22Rv1 (cell line): Measurements from ENCODE around the gene TDRD1.
A peak's percentile ranks its signal among the peaks of the same experiment; 100 is the strongest.

Experiments used
- H3K27ac ChIP-seq: fragments of 450-650 bp; 2 replicates; pipeline ENCODE4 v1.5.1; 2017
- ZFX ChIP-seq: fragments of 450-650 bp; IDR thresholded peaks from 2 replicates; pipeline ENCODE4 v1.6.1; 2017; ENCODE audit warnings: antibody characterized with exemption, borderline replicate concordance
- TF ChIP-seq, protein P1 (sequence below): fragments of 450-650 bp; IDR thresholded peaks from 2 replicates; pipeline ENCODE4 v1.5.1; 2017; ENCODE audit warnings: mild to moderate bottlenecking

The TDRD1 gene

GRCh38 chr10:114242235-114242634 lies 63.1 kb downstream of the TDRD1 start:
- no peak overlapping the region for H3K27ac ChIP-seq
- TF ChIP-seq, protein P1, sequence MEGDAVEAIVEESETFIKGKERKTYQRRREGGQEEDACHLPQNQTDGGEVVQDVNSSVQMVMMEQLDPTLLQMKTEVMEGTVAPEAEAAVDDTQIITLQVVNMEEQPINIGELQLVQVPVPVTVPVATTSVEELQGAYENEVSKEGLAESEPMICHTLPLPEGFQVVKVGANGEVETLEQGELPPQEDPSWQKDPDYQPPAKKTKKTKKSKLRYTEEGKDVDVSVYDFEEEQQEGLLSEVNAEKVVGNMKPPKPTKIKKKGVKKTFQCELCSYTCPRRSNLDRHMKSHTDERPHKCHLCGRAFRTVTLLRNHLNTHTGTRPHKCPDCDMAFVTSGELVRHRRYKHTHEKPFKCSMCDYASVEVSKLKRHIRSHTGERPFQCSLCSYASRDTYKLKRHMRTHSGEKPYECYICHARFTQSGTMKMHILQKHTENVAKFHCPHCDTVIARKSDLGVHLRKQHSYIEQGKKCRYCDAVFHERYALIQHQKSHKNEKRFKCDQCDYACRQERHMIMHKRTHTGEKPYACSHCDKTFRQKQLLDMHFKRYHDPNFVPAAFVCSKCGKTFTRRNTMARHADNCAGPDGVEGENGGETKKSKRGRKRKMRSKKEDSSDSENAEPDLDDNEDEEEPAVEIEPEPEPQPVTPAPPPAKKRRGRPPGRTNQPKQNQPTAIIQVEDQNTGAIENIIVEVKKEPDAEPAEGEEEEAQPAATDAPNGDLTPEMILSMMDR = no peak
- no peak for TF ChIP-seq ZFX

DNA sequence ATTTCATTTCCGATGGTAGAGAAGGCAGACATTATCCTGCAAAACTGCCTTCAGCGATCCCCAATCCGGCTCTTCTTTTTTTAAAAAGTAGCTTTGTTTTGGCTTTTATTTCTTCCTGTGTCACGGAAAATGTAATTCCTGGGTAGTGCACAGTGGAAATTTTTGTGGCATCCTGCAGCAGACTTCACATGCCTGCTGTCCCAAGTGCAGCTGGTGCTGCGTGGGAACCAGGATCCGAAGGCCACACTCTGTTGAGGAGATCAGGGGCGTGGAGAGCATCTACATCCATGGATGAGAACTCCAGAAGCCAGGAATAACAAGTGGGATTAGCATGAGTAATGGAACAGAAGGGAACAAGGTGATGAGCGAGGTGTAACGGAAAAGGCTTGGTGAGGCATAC lies 64.5 kb downstream of the TDRD1 start:
- TF ChIP-seq, protein P1 = no peak
- H3K27ac ChIP-seq = no peak overlapping the region

- H3K27ac ChIP-seq = no peak overlapping the region
Observed at GRCh38 chr10:114244126-114244525, 65.0 kb downstream of the TDRD1 start.

DNA sequence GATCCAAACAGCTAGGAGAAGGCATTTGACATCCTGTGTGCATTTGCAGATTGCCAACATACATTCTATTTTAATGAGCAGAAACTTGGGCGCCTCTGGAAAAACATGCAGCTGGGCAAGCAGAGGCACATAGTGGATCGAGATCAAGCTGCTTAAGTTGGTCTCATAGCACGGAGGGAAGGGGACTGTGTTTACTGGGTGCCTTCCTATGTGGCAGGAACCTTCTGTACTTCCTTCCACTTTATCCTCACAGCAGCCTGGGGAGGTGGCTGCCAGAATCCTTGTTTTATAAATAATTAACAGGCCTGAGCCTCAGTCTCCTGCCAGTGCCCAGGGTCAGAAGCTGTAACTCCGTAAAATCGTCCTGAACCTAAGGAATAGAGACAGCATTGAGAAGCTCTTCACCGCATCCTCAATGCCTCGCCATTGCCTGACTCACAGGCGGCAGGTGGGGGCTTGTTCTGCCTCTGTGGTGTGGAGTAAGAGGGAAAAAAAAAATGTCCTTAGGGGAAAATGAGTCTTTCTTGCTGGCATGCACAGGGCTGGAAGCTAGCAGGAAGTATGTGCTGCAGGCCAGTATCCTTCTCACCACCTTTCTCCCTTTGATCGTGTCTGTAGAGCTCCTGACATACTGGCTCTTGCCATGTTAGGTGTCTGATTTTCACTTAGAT lies 66.1 kb downstream of the TDRD1 start:
- 0 out of 2 replicates have a peak overlapping the region, but pooled peaks have one; percentile 24 for H3K27ac ChIP-seq
- no peak for TF ChIP-seq ZFX
- TF ChIP-seq, protein P1 = no peak

More at GRCh38 chr10:114244126-114244525, 65.0 kb downstream of the TDRD1 start:
- TF ChIP-seq ZFX = no peak
- TF ChIP-seq, protein P1 = no peak

- TF ChIP-seq ZFX = no peak
- TF ChIP-seq, protein P1 = no peak
- no peak overlapping the region for H3K27ac ChIP-seq
Observed at GRCh38 chr10:114246679-114247305, 67.6 kb downstream of the TDRD1 start.

DNA sequence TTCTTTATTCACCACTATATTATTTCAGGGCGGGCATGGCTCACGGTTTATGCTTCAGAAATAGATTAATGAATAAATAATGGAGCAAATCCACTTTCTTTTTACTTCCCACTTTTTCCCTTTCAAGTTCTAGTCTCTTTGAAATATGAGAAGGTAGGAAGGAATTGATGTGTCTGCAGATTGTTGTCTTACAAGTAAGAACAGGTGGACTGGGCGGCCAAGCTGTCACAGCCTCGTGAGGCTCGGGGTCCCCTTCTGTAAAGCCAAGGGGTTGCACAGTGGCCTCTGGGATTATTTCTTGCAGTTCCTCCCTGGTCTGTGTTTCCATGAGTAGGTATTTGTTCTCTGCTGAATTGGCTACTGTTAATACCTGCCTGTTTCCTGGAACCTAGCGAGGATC lies 71.1 kb downstream of the TDRD1 start:
- no peak for TF ChIP-seq ZFX
- TF ChIP-seq, protein P1 = no peak
- H3K27ac ChIP-seq = no peak overlapping the region

- TF ChIP-seq, protein P1 = no peak
- TF ChIP-seq ZFX = no peak
- no peak overlapping the region for H3K27ac ChIP-seq
Observed at GRCh38 chr10:114250716-114251115, 71.6 kb downstream of the TDRD1 start.
